HepG2 (cell line): Measurements from ENCODE around the gene MYO3B.

Source experiments
- ASH2L ChIP-seq: fragments of 300-600, 200-600 bp; sonication (generic); IDR thresholded peaks from 2 replicates; pipeline ENCODE4 v1.7.0; 2017; ENCODE audit warnings: low read depth, mild to moderate bottlenecking, moderate library complexity, mixed read lengths, low read length; ENCODE audit not compliant: insufficient read length
- CTCF ChIP-seq: sonication (generic); formaldehyde crosslinking; IDR thresholded peaks from 2 replicates; pipeline ENCODE4 v1.5.0; 2020; ENCODE audit warnings: mild to moderate bottlenecking, missing genetic modification reagents, moderate library complexity
- PHF8 ChIP-seq: sonication (generic); formaldehyde crosslinking; IDR thresholded peaks from 2 replicates; pipeline ENCODE4 v1.5.0; 2020; ENCODE audit warnings: missing genetic modification reagents
- POLR2AphosphoS5 ChIP-seq: IDR thresholded peaks from 2 replicates; pipeline ENCODE4 v1.6.1; 2012; ENCODE audit warnings: low read depth, low read length
- PRMT3 ChIP-seq: sonication (generic); formaldehyde crosslinking; IDR thresholded peaks from 2 replicates; pipeline ENCODE4 v1.8.1; 2022; ENCODE audit warnings: low read depth, mild to moderate bottlenecking, moderate library complexity, missing genetic modification reagents, borderline replicate concordance
- RNF219 ChIP-seq: sonication (generic); formaldehyde crosslinking; IDR thresholded peaks from 2 replicates; pipeline ENCODE4 v1.5.0; 2020; ENCODE audit warnings: mild to moderate bottlenecking, missing genetic modification reagents
- SNRNP70 ChIP-seq: fragments of 200-400 bp; formaldehyde crosslinking; IDR thresholded peaks from 2 replicates; pipeline ENCODE4 v1.6.1; 2017; ENCODE audit warnings: mild to moderate bottlenecking, low read depth, low read length, moderate library complexity
- SP1 ChIP-seq, 2 experiments: fragments of 450-650 bp in 1 of 2; sonication (generic) in 1 of 2; formaldehyde crosslinking in 1 of 2; IDR thresholded peaks; 2 replicates each; pipeline versions ENCODE4 v1.4.0 to v1.6.1; 2016 to 2020; ENCODE audit warnings: missing genetic modification reagents in 1 of 2
- SP2 ChIP-seq: sonication (generic); formaldehyde crosslinking; IDR thresholded peaks from 2 replicates; pipeline ENCODE4 v1.5.1; 2020; ENCODE audit warnings: mild to moderate bottlenecking, missing genetic modification reagents
- TP53 ChIP-seq: sonication (generic); formaldehyde crosslinking; conservative IDR thresholded peaks from 2 replicates; pipeline ENCODE4 v1.4.0; 2020; ENCODE audit warnings: missing genetic modification reagents
- ZBTB33 ChIP-seq: sonication (generic); formaldehyde crosslinking; IDR thresholded peaks from 2 replicates; pipeline ENCODE4 v1.4.0; 2020; ENCODE audit warnings: missing genetic modification reagents
- ZNF274 ChIP-seq: sonication (generic); formaldehyde crosslinking; IDR thresholded peaks from 2 replicates; pipeline ENCODE4 v1.5.1; 2020; ENCODE audit warnings: mild to moderate bottlenecking, missing genetic modification reagents

- TF ChIP-seq POLR2AphosphoS5 (no peak), ZBTB33 (CRISPR knock-in tag) (no peak), ZNF274 (CRISPR knock-in tag) (no peak), SNRNP70 (no peak), PHF8 (no peak), CTCF (CRISPR knock-in tag) (no peak), RNF219 (no peak), SP1 (IDR thresholded peaks at IDR 0.05) (no peak), SP1 (CRISPR knock-in tag; IDR thresholded peaks at IDR 0.05) (no peak), SP2 (CRISPR knock-in tag) (no peak), PRMT3 (CRISPR knock-in tag) (no peak), ASH2L (no peak), TP53 (CRISPR knock-in tag) (no peak)
Observed at GRCh38 chr2:170462433-170463205, 284.7 kb downstream of the MYO3B start.
